Measurements from ENCODE around the gene RFXANK.
"Not testable (repeated sequence)": the region's sequence is repeated elsewhere in the genome, so short reads cannot be mapped to it uniquely, and the experiment has no call there.

The RFXANK gene

GRCh38 chr19:19170053-19170872 is 21.8 kb upstream of the RFXANK start, which contains the start of gene MEF2B:
TSS of gene MEF2B (minus strand) at chr19:19170263. CDS start at chr19:19150735, 19,528 bp downstream.
- DNase-seq: peak; percentile 39

GRCh38 chr19:19170873-19171672 is 21.0 kb upstream of the RFXANK start:
- DNase-seq: no peak

- DNase-seq: no peak
These were observed 20.1 kb upstream of the RFXANK start for GRCh38 chr19:19171821-19172532.

- DNase-seq: not testable (repeated sequence)
These were observed 18.8 kb upstream of the RFXANK start for GRCh38 chr19:19173243-19173642.

GRCh38 chr19:19176950-19177349 is 15.1 kb upstream of the RFXANK start:
- DNase-seq: no peak

- DNase-seq: no peak
These were observed 12.3 kb upstream of the RFXANK start for GRCh38 chr19:19179548-19180441.

- no peak for DNase-seq
These were observed 10.5 kb upstream of the RFXANK start for GRCh38 chr19:19181488-19181998.

GRCh38 chr19:19185853-19186740 is 6.0 kb upstream of the RFXANK start:
- peak; percentile 9 for DNase-seq

GRCh38 chr19:19186742-19187141 is 5.3 kb upstream of the RFXANK start:
- no peak for DNase-seq

- DNase-seq: no peak
These were observed 335 bp upstream of the RFXANK start for GRCh38 chr19:19191768-19192077.

- no peak for DNase-seq
These were observed 909 bp downstream of the RFXANK start for GRCh38 chr19:19192910-19193423.

- no peak for DNase-seq
These were observed 1.9 kb downstream of the RFXANK start for GRCh38 chr19:19193926-19194325.

GRCh38 chr19:19201697-19202630 is 9.9 kb downstream of the RFXANK start:
- DNase-seq: no peak

GRCh38 chr19:19202707-19203011 is 10.6 kb downstream of the RFXANK start:
- no peak for DNase-seq

GRCh38 chr19:19203012-19203856 is 11.2 kb downstream of the RFXANK start, which contains the start of gene NR2C2AP:
TSS of gene NR2C2AP (minus strand) at chr19:19203414. CDS start at chr19:19203060, 354 bp downstream.
- peak; percentile 79 for DNase-seq

GRCh38 chr19:19204181-19204580 is 12.1 kb downstream of the RFXANK start:
- no peak for DNase-seq

- no peak for DNase-seq
These were observed 13.7 kb downstream of the RFXANK start for GRCh38 chr19:19205416-19206410.
